Heart right ventricle (tissue), 16 donors: Measurements from ENCODE around the gene FAM187B. TPM values are rescaled to one million over a fixed set of nuclear protein-coding genes. Genes with fewer than 3 reads are reported as not detected.

ENCODE experiments used
- ATAC-seq, 8 donors: fragments of 200-7000 bp; cut with Tn5 transposase; one replicate each; pipeline ENCODE4 v1.9.1; 2020; ENCODE audit warnings: mild to moderate bottlenecking in 8 of 8, moderate library complexity in 8 of 8, moderate number of reproducible peaks in 1 of 8
- DNase-seq, 2 donors: peaks; one replicate each; pipeline ENCODE4 v3.0.0-alpha.2; 2020
- H3K27ac ChIP-seq, 10 donors: fragments of 200-600 bp; sonication (generic) in 2 of 10; one replicate each; pipeline versions ENCODE4 v1.5.0 to v1.8.0; 2020 to 2022; ENCODE audit warnings: mild to moderate bottlenecking in 3 of 10
- H3K27me3 ChIP-seq, 7 donors: fragments of 200-600 bp; one replicate each; pipeline ENCODE4 v1.8.0; 2021 to 2022; ENCODE audit warnings: mild to moderate bottlenecking in 2 of 7
- H3K36me3 ChIP-seq, 9 donors: fragments of 200-600 bp; sonication (generic) in 1 of 9; one replicate each; pipeline versions ENCODE4 v1.5.0 to v1.8.0; 2020 to 2022; ENCODE audit warnings: mild to moderate bottlenecking in 2 of 9
- H3K4me1 ChIP-seq, 9 donors: fragments of 200-600 bp; sonication (generic) in 1 of 9; one replicate each; pipeline versions ENCODE4 v1.5.0 to v1.8.0; 2020 to 2022; ENCODE audit warnings: mild to moderate bottlenecking in 4 of 9
- H3K4me3 ChIP-seq, 10 donors: fragments of 200-600 bp; sonication (generic) in 2 of 10; one replicate each; pipeline versions ENCODE4 v1.5.0 to v1.8.0; 2020 to 2022; ENCODE audit warnings: mild to moderate bottlenecking in 7 of 10, moderate library complexity in 2 of 10
- H3K9me3 ChIP-seq, 11 donors: fragments of 200-600 bp in 10 of 11; sonication (generic) in 2 of 11; one replicate each; pipeline versions ENCODE4 v1.5.0 to v1.8.0; 2013 to 2022; ENCODE audit warnings: mild to moderate bottlenecking in 2 of 11, control low read depth in 1 of 11, moderate library complexity in 1 of 11
- WGBS, 2 donors: extraction: QIAGEN DNeasy Blood & Tissue Kit; methylation state at CpG; one replicate each; pipeline ENCODE4 v1.1.7; 2013; ENCODE audit warnings: inconsistent platforms in 1 of 2; 5-methylcytosine and 5-hydroxymethylcytosine counted together
- intact Hi-C, 10 donors: fragments of 100-400 bp; cut with DNase I; formaldehyde crosslinking; loops; one replicate each; pipeline versions ENCODE4 v1.11.1 to v1.14.2; 2022
- polyA plus RNA-seq, 2 donors: library from polyadenylated mRNA; stranded (reverse); fragments of 200-250 nt; gene quantifications; one replicate each; pipeline ENCODE4 v1.2.3, GENCODE V29; 2013
- total RNA-seq, 10 donors: library from RNA; stranded (reverse); fragmentation: NEBNext Ultra II Directional in 3 of 10; extraction: Animal tissue kit (Norgen Biotek cat#: 25700) in 3 of 10; gene quantifications; one replicate each; pipeline versions ENCODE4 v1.2.1 to v1.2.4, GENCODE V29; 2021 to 2023
- TF ChIP-seq, protein P1 (sequence below), 9 donors: fragments of 200-600 bp; sonication (generic) in 2 of 9; IDR thresholded peaks; one replicate each; pipeline versions ENCODE4 v1.5.0 to v1.8.0; 2021 to 2022; ENCODE audit warnings: antibody characterized with exemption in 9 of 9, mild to moderate bottlenecking in 5 of 9, moderate library complexity in 1 of 9
- donor health status: Arrhythmogenic right ventricular cardiomyopathy.
- donor health status: ischemic (EF 13 %, LVEDD 7.1; RV severe dilation, severe dysfunction).
- donor health status: healthy with polysubstance abuse.
- donor health status: DM: no; HTN: yes; CAD: no.
- donor health status: DM: no; HTN: no; CAD: no.
- donor health status: ischemic (EF 25% LVEDD 6.9; RV normal size, moderate dysfunction).
- donor health status: ischemic (EF 25% LVEDD 5.7; RV mildly dilated, moderate dysfunction).
- donor health status: healthy.
- donor health status: DM: yes; HTN: yes; CAD: no.
- donor health status: Ischemic cardiomyopathy.
- donor health status: ischemic (EF 35%, LVEDD 5.7; RV mildly dilated, moderate dysfunction).
- donor health status: nonischemic (EF 11% LVEDD 7.7; RV severe dilation, severe dysfunction).
- donor health status: DM: yes; HTN: yes; CAD: no.
- donor health status: PGD.
- donor health status: ischemic (EF 29% LVEDD 5.4; RV normal size, mild dysfunction).
- donor health status: nonischemic (EF 23%, LVEDD 6.1; RV moderate dilation, normal function).

The FAM187B gene
- total and polyA plus RNA-seq, 12 donors = 0.48 TPM; not detected in 11

DNA sequence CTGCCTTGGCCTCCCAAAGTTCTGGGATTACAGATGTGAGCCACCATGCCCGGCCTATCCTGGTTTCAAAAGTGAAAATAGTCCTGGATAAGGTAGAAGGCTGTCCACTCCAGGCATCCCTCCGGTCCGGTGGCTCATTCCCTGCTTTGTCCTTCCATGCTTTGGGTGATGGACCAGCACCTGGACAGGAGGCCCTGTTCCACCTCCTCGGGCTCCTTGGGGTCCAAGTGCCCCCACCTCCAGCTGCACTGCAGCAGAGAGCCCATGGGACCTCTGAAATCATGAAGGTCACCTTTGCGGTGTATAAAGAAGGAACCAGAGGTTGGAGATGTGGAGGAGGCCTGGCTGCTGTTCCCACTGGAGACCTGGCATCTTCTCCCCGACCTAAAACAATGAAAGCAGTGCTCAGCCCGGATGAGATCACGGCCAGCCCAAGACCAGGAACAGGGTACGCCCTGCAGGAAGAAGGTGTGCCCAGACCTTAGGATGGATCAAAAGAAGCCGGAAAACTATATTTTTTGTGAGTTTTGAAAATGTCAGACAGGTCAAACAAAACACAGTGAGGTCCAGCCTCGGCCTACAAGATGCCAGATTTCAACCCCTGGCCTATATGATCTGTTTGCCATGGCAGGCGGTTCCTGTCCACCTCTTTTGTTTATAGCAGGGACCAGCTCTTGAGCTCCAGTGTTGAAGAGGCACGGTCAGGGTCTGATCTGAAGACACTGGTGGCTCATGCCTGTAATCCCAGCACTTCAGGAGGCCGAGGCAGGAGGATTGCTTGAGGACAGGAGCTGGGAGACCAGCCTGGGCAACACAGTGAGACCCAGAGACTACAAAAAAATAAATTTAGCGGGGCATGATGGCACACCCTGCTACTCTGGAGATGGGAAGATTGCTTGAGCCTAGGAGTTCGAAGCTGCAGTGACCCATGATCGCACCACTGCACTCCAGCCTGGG lies 26.1 kb upstream of the FAM187B start:
- H3K36me3 ChIP-seq = no peaks in the 10 kb centered on the region
- peak overlapping the region in 9 of 10 donors; percentile 29 to 81 (median 68) for H3K27ac ChIP-seq
- TF ChIP-seq, protein P1, sequence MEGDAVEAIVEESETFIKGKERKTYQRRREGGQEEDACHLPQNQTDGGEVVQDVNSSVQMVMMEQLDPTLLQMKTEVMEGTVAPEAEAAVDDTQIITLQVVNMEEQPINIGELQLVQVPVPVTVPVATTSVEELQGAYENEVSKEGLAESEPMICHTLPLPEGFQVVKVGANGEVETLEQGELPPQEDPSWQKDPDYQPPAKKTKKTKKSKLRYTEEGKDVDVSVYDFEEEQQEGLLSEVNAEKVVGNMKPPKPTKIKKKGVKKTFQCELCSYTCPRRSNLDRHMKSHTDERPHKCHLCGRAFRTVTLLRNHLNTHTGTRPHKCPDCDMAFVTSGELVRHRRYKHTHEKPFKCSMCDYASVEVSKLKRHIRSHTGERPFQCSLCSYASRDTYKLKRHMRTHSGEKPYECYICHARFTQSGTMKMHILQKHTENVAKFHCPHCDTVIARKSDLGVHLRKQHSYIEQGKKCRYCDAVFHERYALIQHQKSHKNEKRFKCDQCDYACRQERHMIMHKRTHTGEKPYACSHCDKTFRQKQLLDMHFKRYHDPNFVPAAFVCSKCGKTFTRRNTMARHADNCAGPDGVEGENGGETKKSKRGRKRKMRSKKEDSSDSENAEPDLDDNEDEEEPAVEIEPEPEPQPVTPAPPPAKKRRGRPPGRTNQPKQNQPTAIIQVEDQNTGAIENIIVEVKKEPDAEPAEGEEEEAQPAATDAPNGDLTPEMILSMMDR (IDR thresholded peaks at IDR 0.05) = no peak
- no peak for DNase-seq
- WGBS, 2 donors = 81 to 84% methylated on average over 17 of the region's 17 CpGs
- H3K4me1 ChIP-seq = peaks cover 0 to 30% (median 12%) of the 10 kb centered on the region in 9 donors
- peak in 7 of 8 donors; percentile 65 to 87 (median 75) for ATAC-seq
- intact Hi-C loops = loop anchor here in 1 of 10 donors (10.0 kb wide), 1 partner anchor 100 kb away; the partner anchor contains the start of gene FXYD5
- H3K9me3 ChIP-seq = no peaks in the 10 kb centered on the region
- no peak overlapping the region for H3K4me3 ChIP-seq
- peaks cover 0 to 24% (median 13%) of the 10 kb centered on the region in 7 donors for H3K27me3 ChIP-seq

DNA sequence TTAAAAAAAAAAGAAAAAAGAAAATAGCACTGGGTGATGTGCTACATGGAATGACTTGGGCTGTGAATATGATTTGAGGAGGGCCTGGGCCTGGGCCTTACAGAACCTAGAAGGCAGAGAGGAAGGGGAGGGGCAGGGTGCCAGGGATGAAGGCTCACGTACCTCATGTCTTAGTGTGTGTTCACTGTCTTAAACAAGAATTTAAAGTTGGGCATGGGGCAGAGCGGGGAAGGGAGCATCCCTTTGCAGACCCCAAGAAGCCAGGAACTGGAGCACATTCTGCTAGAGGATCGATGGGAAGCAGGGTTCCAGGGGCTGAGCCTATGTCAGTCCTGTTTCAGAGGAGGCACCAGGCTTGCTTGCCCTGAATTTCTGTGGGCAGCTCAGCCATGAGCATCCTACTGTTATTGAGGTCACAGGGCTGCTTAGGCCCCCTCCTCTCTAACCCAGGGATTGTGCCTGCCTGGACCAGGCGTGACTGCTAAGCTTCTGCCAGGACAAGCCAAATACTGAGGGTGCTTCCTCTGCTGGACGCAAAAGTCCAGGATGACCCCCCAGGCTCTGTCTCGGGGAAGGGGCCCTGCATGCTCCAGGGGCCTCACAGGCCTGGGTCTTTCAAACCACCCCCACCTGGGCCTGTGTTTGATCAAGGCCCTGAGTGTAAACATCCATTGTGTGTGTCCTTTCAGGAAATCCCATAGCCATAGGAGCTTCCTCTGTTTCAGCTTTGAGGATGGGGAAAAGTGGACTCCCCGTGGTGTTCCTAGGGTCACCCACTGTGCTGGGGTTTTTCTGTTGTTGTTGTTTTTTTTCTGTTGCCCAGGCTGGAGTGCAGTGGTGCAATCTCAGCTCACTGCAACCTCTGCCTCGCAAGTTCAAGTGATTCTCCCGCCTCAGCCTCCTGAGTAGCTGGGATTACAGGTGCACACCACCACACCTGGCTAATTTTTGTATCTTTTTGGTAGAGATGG lies 25.1 kb upstream of the FAM187B start:
- Histone ChIP-seq H3K4me3 (no peak overlapping the region), H3K9me3 (no peaks in the 10 kb centered on the region), H3K27me3 (peaks cover 4 to 34% (median 23%) of the 10 kb centered on the region in 7 donors), H3K36me3 (no peaks in the 10 kb centered on the region), H3K27ac (peak overlapping the region in 7 of 10 donors; percentile 58 to 81 (median 71)), H3K4me1 (peaks cover 0 to 35% (median 17%) of the 10 kb centered on the region in 9 donors)
- TF ChIP-seq, protein P1 (IDR thresholded peaks at IDR 0.05) = no peak
- 76 to 80% methylated on average over 9 of the region's 9 CpGs for WGBS, 2 donors
- ATAC-seq = peak in 2 of 8 donors; percentile 17 to 47
- DNase-seq = no peak
- intact Hi-C loops = loop anchor here in 1 of 10 donors (10.0 kb wide), 1 partner anchor 99 kb away; the partner anchor contains the start of gene FXYD5

DNA sequence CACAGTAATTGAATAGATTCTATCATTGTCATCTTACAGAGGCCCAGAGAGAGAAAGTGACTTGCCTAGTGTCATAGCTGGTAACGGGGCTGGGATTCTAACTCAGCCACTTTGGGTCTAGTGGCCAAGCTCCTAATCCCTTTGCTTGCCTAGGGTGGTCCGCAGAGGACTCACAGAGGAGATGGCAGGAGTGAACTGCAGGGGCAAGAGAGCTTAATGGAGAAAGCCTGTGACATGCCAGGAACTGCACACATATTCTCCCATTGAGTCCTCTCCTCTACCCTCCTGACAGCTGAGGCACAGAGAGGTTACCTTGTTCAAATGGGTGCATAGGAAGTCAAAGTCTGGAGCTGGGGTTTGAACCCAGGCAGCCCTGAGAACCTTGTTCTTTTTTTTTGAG lies 22.9 kb upstream of the FAM187B start:
- intact Hi-C loops = loop anchor here in 1 of 10 donors (10.0 kb wide), 1 partner anchor 97 kb away; the partner anchor contains the start of gene FXYD5
- no peak overlapping the region for H3K27ac ChIP-seq
- H3K4me1 ChIP-seq = peaks cover 0 to 56% (median 28%) of the 10 kb centered on the region in 9 donors
- TF ChIP-seq, protein P1 (IDR thresholded peaks at IDR 0.05) = no peak
- no peaks in the 10 kb centered on the region for H3K36me3 ChIP-seq
- no peak overlapping the region for H3K4me3 ChIP-seq
- DNase-seq (no peak), ATAC-seq (no peak)
- H3K9me3 ChIP-seq = peaks cover 0 to 2% (median 0%) of the 10 kb centered on the region in 11 donors
- 92 to 93% methylated on average over 2 of the region's 2 CpGs for WGBS, 2 donors
- H3K27me3 ChIP-seq = peaks cover 10 to 50% (median 40%) of the 10 kb centered on the region in 7 donors
